ENCODE data around the gene FERMT3.

DNA sequence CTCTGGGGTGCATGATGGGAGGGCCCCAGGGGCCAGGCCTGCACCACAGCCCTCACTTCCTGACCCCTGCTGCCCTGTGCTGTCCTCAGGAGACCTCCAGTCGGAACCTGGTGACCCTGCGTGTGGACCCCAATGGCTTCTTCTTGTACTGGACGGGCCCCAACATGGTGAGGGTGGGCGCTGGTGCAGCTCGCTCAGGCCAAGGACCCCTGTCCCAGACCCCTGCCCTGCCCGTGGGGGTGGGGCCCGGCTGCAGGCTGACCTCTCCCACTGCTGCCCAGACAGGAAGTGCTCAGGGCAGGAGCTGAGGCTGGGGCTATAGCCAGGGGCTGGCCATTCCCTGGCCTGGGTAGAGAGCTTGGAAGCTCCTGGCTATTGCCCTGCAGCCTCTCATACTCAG, 47.8 kb downstream of the FERMT3 start:
- TF ChIP-seq SP2 (IDR thresholded peaks at IDR 0.05; ENCODE audit: low read length) (no peak), RFX5 (IDR thresholded peaks at IDR 0.05; ENCODE audit: borderline replicate concordance, low read depth, low read length) (no peak), POLR2A (IDR thresholded peaks at IDR 0.05; ENCODE audit: control extremely low read depth in 1 of 2, low read depth in 2 of 2, low read length in 2 of 2) (no peak), POLR2AphosphoS5 (IDR thresholded peaks at IDR 0.05; ENCODE audit: low read depth, low read length) (no peak), RAD21 (IDR thresholded peaks at IDR 0.05 in 1 of 2, conservative IDR thresholded peaks at IDR 0.05 in 1 of 2; ENCODE audit: low read depth in 2 of 2, low read length in 2 of 2) (no peak), SIN3A (conservative IDR thresholded peaks at IDR 0.05 in 1 of 2, IDR thresholded peaks at IDR 0.05 in 1 of 2; ENCODE audit: low read depth in 1 of 2, low read length in 2 of 2) (no peak), CBX8 (IDR thresholded peaks at IDR 0.05; ENCODE audit: borderline replicate concordance, low read depth, low read length) (no peak), EZH2 (IDR thresholded peaks at IDR 0.05; ENCODE audit: low read depth, low read length, severe bottlenecking) (no peak), SRF (IDR thresholded peaks at IDR 0.05; ENCODE audit: low read depth, low read length) (no peak), EP300 (IDR thresholded peaks at IDR 0.05; ENCODE audit: borderline replicate concordance in 1 of 2, low read depth in 2 of 2, low read length in 2 of 2) (no peak)
- TF ChIP-seq, protein P1, sequence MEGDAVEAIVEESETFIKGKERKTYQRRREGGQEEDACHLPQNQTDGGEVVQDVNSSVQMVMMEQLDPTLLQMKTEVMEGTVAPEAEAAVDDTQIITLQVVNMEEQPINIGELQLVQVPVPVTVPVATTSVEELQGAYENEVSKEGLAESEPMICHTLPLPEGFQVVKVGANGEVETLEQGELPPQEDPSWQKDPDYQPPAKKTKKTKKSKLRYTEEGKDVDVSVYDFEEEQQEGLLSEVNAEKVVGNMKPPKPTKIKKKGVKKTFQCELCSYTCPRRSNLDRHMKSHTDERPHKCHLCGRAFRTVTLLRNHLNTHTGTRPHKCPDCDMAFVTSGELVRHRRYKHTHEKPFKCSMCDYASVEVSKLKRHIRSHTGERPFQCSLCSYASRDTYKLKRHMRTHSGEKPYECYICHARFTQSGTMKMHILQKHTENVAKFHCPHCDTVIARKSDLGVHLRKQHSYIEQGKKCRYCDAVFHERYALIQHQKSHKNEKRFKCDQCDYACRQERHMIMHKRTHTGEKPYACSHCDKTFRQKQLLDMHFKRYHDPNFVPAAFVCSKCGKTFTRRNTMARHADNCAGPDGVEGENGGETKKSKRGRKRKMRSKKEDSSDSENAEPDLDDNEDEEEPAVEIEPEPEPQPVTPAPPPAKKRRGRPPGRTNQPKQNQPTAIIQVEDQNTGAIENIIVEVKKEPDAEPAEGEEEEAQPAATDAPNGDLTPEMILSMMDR (IDR thresholded peaks at IDR 0.05; ENCODE audit: control extremely low read depth in 1 of 3, insufficient read depth in 1 of 3, low read depth in 1 of 3, low read length in 3 of 3) = no peak

Measured in H1 (cell line).